Stimulated activated CD8-positive, alpha-beta memory T cell treated with anti-CD3 and anti-CD28 coated beads, Interleukin-15, amount 100 ng/mL, for 48 hours (primary cell): ENCODE data around the gene TUBB6.

Experiments
- DNase-seq, 2 donors: peaks; one replicate each; pipeline ENCODE4 v3.0.0-alpha.2; 2020; ENCODE audit warnings: low read depth in 2 of 2

TUBB6 gene

DNA sequence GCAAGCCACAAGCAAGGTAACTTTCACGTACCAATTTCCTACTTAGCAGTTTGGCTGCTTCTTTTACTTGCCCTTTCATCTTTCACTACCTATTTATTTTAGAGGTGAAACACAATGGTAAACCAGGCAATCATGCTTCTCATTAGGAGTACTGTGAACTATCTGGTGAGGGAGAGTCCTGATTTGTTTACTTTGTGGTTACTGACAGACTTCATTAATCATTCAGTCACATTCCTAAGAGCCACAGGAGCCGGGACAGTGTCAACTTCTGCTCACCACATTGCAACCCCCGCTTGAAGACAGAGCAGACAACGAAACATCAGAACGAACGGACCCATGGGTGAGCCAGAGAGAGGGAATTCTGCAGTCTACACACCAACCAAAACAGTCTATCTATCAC, 28.8 kb downstream of the TUBB6 start:
- no peak for DNase-seq

- no peak for DNase-seq
Measured at GRCh38 chr18:12338382-12338781, 30.3 kb downstream of the TUBB6 start.

DNA sequence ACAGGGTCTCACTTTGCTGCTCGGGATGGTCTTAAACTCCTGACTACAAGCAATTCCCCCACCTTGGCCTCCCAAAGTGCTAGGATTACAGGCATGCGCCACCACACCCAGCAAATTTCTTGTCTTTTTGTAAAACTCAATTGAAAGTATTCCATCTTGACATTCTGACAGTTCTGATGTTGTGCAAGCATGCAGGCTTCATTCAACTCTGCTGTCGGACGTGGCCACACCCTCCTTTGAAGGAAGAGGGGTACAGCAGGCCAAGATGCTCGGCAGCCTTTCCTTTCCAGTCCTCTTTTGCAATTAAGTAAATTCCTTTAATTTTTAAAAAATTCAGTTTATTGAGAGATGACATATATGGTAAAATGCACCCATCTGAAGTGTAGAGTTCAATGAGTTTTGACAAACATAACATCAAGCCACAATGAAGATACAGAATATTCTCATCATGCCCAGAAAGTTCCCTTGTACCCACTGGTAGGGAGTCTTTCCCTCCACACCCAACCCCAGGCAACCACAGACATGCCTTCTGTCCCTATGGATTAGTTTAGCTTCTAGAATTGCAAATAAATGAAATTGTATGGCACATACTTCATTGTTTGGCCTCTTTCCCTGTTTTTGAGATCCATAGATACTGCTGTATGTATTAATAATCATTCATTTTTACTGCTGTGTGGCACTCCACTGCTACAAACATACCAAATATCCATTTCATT, 33.1 kb downstream of the TUBB6 start:
- no peak for DNase-seq

DNA sequence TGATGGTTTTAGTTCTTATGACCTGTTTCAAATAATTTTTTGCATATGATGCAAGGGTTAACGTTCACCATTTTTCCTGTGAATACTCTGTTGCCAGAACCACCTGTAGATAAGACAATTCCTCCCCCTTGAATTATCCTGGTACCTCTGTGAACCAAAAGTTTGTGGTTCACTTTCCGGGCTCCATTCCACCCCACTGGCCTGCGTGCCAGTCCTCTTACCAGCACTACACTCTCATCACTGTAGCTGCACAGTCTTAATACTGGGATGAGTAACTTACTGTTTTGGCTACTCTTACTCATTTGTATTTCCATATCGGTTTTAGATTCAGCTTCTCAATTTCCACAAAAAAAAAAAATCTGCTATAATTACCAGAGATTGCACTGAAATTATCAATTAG, 34.6 kb downstream of the TUBB6 start:
- no peak for DNase-seq

GRCh38 chr18:12345491-12346239, 37.6 kb downstream of the TUBB6 start:
- DNase-seq = no peak

DNA sequence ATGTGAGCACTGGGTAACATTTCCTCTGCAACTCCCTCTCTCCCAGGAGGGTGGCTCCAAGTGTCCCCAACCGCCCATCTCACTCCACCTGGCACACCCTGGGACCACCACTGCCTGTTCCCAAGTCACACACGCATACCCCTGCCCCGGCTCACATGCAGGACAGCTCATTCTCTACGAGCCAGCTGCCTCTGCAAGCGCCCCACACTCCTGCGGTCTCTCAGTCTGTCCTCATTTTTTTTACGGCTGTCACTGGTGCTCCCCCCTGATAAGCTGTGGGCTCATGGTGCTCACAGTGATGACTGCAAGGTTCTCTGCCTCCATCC, 38.2 kb downstream of the TUBB6 start:
- DNase-seq = no peak

DNA sequence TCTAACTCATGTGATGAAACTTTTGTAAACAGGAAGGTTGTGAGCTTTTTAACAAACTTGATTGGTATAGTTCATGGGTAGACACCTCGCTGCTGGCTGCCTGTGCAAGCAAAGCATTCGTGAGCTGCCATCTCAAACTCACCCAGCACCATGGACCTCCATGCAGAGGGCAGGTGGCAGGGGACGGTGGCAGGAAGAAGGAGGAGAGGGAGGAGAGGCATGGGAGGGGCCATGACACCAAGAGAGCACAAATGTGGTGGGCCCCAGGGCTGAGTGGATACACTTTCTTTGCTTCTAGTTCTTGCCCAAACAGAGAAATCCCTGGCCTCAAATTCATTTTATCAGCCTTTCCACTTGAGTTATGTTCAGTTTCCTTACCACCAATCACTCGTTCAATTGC, 39.9 kb downstream of the TUBB6 start:
- no peak for DNase-seq

GRCh38 chr18:12352188-12352587, 44.1 kb downstream of the TUBB6 start:
- no peak for DNase-seq

- DNase-seq = no peak
Measured at GRCh38 chr18:12359515-12359927, 51.5 kb downstream of the TUBB6 start.

GRCh38 chr18:12361770-12362378, 53.8 kb downstream of the TUBB6 start:
- DNase-seq = no peak

- DNase-seq = no peak
Measured at GRCh38 chr18:12362473-12363174, 54.6 kb downstream of the TUBB6 start.

DNA sequence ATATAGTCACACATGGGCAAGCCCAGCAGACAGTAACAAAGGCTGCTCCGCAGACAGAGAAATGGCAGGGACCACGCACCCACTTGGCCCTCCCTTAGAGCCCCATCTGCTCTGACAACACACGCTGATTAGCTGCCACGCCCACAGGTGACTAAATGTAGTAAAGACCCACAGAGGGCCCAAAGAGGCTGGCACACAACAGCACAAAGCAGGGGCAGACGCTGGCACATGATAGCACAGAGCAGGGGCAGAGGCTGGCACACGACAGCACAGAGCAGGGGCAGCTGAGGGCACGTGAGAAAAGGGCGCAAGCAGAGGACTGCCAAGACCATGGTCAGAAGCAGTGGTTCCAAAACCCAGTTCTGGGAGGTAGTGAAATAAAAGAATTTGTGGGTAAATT, 58.3 kb downstream of the TUBB6 start:
- no peak for DNase-seq

DNA sequence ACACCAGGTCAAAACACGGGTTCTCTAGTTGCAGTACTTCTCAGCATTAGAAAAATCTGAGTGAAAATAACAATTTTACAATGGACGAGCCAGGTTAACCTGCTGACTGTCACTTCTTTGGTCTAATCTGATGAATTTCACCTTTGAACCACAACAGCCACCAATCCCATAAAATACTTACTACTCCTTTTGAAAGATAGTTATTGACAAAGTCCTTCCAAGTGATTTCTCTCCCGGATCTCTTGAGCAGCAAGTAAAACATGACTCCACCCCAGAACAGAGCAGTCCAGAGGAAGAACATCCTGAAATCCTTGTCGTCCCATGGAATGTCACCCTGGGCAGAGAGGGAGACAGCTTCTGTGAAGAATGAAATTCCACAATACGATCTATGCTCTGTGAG, 58.7 kb downstream of the TUBB6 start:
- no peak for DNase-seq

- DNase-seq = no peak
Measured at GRCh38 chr18:12369211-12369610, 61.2 kb downstream of the TUBB6 start.

DNA sequence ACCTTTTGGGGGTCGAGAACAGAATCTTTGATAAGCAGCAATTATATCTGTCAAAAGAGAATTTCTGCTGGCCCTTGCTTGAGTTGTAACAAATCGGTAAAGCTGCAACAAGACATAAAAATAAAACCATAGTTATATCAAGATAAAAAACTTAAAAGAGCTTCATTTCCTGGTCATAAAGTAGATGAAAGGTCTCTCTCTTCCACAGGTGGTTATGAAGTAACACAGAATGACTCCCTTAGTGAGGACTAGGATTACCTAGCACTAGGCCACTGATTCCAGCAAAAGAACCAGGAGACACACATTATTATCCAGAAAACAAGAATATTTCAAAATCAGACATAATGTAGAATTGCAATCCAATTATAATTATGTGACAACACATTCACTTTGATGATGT, 63.5 kb downstream of the TUBB6 start:
- no peak for DNase-seq

DNA sequence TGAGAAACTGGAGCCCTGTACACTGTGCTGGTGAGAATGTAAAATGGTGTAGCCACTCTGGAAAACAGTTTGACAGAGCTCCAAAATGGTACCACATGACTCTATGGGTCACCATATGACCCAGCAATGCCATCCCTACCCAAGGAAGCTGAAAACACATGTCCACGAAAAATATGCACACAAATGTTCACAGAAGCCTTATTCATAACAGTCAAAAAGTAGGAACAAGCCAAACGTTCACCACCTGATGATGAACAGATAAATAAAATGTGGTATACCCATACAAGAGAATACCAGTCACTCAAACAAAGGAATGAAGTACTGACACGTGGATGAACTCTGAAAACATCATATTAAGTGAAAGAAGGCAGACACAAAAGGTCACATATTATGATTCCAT, 64.4 kb downstream of the TUBB6 start:
- DNase-seq = no peak

GRCh38 chr18:12373116-12373770, 65.2 kb downstream of the TUBB6 start:
- DNase-seq = no peak

- no peak for DNase-seq
Measured at GRCh38 chr18:12373771-12374116, 65.7 kb downstream of the TUBB6 start.

GRCh38 chr18:12374401-12374800, 66.4 kb downstream of the TUBB6 start:
- DNase-seq = no peak
